Body of pancreas (tissue), 4 donors: ENCODE measurements around the gene CASP7. TPM values are rescaled to one million over a fixed set of nuclear protein-coding genes. Genes with fewer than 3 reads are reported as not detected.
A peak's percentile ranks its signal among the peaks of the same experiment; 100 is the strongest.

Experiments used
- ATAC-seq: fragments of 150-250 bp; one replicate; pipeline ENCODE4 v1.9.1; 2016
- DNase-seq, 4 donors: peaks; one replicate each; pipeline ENCODE4 v3.0.0-alpha.2; 2019
- H3K27ac ChIP-seq, 4 donors: fragments of 200-600 bp; sonication (generic); 1 replicate in 3 of 4; 2 replicates in 1 of 4; pipeline versions ENCODE4 v1.5.1 to v1.6.1; 2016 to 2019; ENCODE audit warnings: mild to moderate bottlenecking in 1 of 4, mixed read lengths in 1 of 4, moderate library complexity in 1 of 4
- H3K27me3 ChIP-seq, 2 donors: fragments of 200-600 bp; sonication (generic); one replicate each; pipeline ENCODE4 v1.6.0; 2016; ENCODE audit warnings: mild to moderate bottlenecking in 1 of 2
- H3K36me3 ChIP-seq, 2 donors: fragments of 200-600 bp; sonication (generic); replicated peaks in 1 of 2; 2 replicates each; pipeline ENCODE4 v1.5.1; 2016; ENCODE audit warnings: low read depth in 2 of 2; ENCODE audit not compliant: insufficient read depth in 1 of 2
- H3K4me1 ChIP-seq: fragments of 200-600 bp; sonication (generic); one replicate; pipeline ENCODE4 v1.6.0; 2016
- H3K4me3 ChIP-seq, 2 donors: fragments of 200-600 bp; sonication (generic); 1 replicate in 1 of 2; 2 replicates in 1 of 2; pipeline ENCODE4 v1.5.1; 2016 to 2019
- H3K9me3 ChIP-seq, 3 donors: fragments of 200-600 bp; sonication (generic); 1 replicate in 2 of 3; 2 replicates in 1 of 3; pipeline ENCODE4 v1.5.1; 2016
- CTCF ChIP-seq, 7 experiments: fragments of 450-650 bp in 4 of 7; fragments of 200-600 bp in 3 of 7; sonication (generic) in 3 of 7; IDR thresholded peaks; one replicate each; pipeline ENCODE4 v1.5.1; 2016 to 2019; ENCODE audit warnings: antibody characterized with exemption in 7 of 7
- POLR2A ChIP-seq, 3 donors: fragments of 450-650 bp; IDR thresholded peaks; one replicate each; pipeline ENCODE4 v1.6.1; 2016; ENCODE audit warnings: antibody characterized with exemption in 3 of 3, mild to moderate bottlenecking in 2 of 3
- WGBS, 2 donors: methylation state at CpG; one replicate each; pipeline ENCODE4 v1.1.5; 2017; 5-methylcytosine and 5-hydroxymethylcytosine counted together
- intact Hi-C: fragments of 100-400 bp; cut with DNase I; formaldehyde crosslinking; loops from one replicate; pipeline ENCODE4 v1.15.1; 2023
- total RNA-seq, 2 donors: library from RNA; depleted of rRNA; stranded (reverse); fragments of >200 nt; gene quantifications; one replicate each; pipeline ENCODE4 v1.1.0, GENCODE V29; 2016

Gene CASP7
- total RNA-seq, 2 donors from 2014 or later = 11.2 to 23.1 TPM

GRCh38 chr10:113641702-113642101, 38.0 kb upstream of the CASP7 start:
- no peak for TF ChIP-seq CTCF (IDR thresholded peaks at IDR 0.05)
- TF ChIP-seq POLR2A (IDR thresholded peaks at IDR 0.05) = no peak
- Histone ChIP-seq H3K27ac (no peak overlapping the region), H3K27me3 (no peaks in the 10 kb centered on the region), H3K4me1 (peaks cover 11% of the 10 kb centered on the region), H3K36me3 (no peaks in the 10 kb centered on the region), H3K4me3 (no peak overlapping the region), H3K9me3 (no peaks in the 10 kb centered on the region)
- DNase-seq = no peak
- intact Hi-C loops = no loop called here
- ATAC-seq = no peak
- 66 to 91% methylated on average over 4 of the region's 4 CpGs for WGBS, 2 donors

- WGBS, 2 donors = 60 to 67% methylated on average over 4 of the region's 4 CpGs
- Histone ChIP-seq H3K4me3 (no peak overlapping the region), H3K9me3 (no peaks in the 10 kb centered on the region), H3K27ac (no peak overlapping the region), H3K27me3 (no peaks in the 10 kb centered on the region), H3K36me3 (no peaks in the 10 kb centered on the region), H3K4me1 (peaks cover 11% of the 10 kb centered on the region)
- no peak for ATAC-seq
- intact Hi-C loops = no loop called here
- TF ChIP-seq CTCF (IDR thresholded peaks at IDR 0.05) (no peak), POLR2A (IDR thresholded peaks at IDR 0.05) (no peak)
- no peak for DNase-seq
These were observed 36.5 kb upstream of the CASP7 start for GRCh38 chr10:113643183-113643582.

- no peaks in the 10 kb centered on the region for H3K9me3 ChIP-seq
- H3K27me3 ChIP-seq = no peaks in the 10 kb centered on the region
- ATAC-seq = peak; percentile 42
- no peak overlapping the region for H3K4me3 ChIP-seq
- 10 to 20% methylated on average over 7 of the region's 7 CpGs for WGBS, 2 donors
- TF ChIP-seq CTCF (IDR thresholded peaks at IDR 0.05) (no peak), POLR2A (IDR thresholded peaks at IDR 0.05) (no peak)
- DNase-seq = peak in 1 of 4 donors; percentile 17
- peaks cover 11% of the 10 kb centered on the region for H3K4me1 ChIP-seq
- H3K36me3 ChIP-seq = no peaks in the 10 kb centered on the region
- intact Hi-C loops = no loop called here
- no peak overlapping the region for H3K27ac ChIP-seq
These were observed 35.3 kb upstream of the CASP7 start for GRCh38 chr10:113644185-113645120.

- TF ChIP-seq CTCF (IDR thresholded peaks at IDR 0.05) (no peak), POLR2A (IDR thresholded peaks at IDR 0.05) (no peak)
- 86 to 88% methylated on average over 9 to 10 of the region's 10 CpGs for WGBS, 2 donors
- no peaks in the 10 kb centered on the region for H3K9me3 ChIP-seq
- H3K4me1 ChIP-seq = peaks cover 14% of the 10 kb centered on the region
- H3K27me3 ChIP-seq = no peaks in the 10 kb centered on the region
- H3K27ac ChIP-seq = no peak overlapping the region
- intact Hi-C loops = no loop called here
- H3K36me3 ChIP-seq = no peaks in the 10 kb centered on the region
- H3K4me3 ChIP-seq = no peak overlapping the region
- DNase-seq (no peak), ATAC-seq (no peak)
These were observed 33.1 kb upstream of the CASP7 start for GRCh38 chr10:113646336-113647201.
